Fibroblast of pulmonary artery (primary cell): ENCODE data around the gene NUPR1.

ENCODE experiments used
- DNase-seq: peaks from one replicate; pipeline ENCODE4 v3.0.0-alpha.2; 2010; ENCODE audit warnings: low read depth
- H3K4me3 ChIP-seq: replicated peaks from 2 replicates; pipeline ENCODE4 v1.5.1; 2011; ENCODE audit warnings: low read depth, mild to moderate bottlenecking, control low read depth, low read length, moderate library complexity
- CTCF ChIP-seq: IDR thresholded peaks from 2 replicates; pipeline ENCODE4 v1.5.1; 2011; ENCODE audit warnings: mild to moderate bottlenecking, control low read depth, low read length, inconsistent platforms; ENCODE audit errors: missing control alignments

The NUPR1 gene

GRCh38 chr16:28538733-28539596 is at the start of gene NUPR1:
Gene NUPR1 (minus strand): TSS chr16:28538974. CDS start chr16:28538907, 67 bp downstream.
- TF ChIP-seq CTCF: no peak
- peak within 1 kb of the TSS; percentile 78 for H3K4me3 ChIP-seq
- peak; percentile 99 for DNase-seq

GRCh38 chr16:28587386-28587785 is 48.6 kb upstream of the NUPR1 start:
- H3K4me3 ChIP-seq: no peak overlapping the region
- DNase-seq: no peak
- TF ChIP-seq CTCF: no peak

DNA sequence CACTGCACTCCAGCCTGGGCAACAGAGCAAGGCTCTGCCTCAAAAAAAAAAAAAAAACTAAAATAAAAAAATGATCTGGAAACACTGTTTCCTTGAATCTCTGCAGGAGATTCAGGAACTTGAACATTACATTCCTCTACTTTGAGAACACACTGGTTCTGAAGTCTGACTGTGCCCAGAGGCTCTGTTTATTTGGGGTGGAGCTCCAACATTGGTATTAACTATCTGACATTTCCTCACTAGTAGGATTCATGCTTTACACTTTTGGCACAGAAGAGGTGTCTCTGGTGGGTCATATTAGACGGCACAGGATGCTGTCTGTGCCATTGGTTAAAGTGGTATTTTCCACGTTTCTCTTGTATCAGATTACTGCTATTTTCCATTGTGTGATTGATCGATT is 47.7 kb upstream of the NUPR1 start:
- no peak for TF ChIP-seq CTCF
- H3K4me3 ChIP-seq: no peak overlapping the region
- no peak for DNase-seq

GRCh38 chr16:28585674-28586073 is 46.9 kb upstream of the NUPR1 start:
- no peak overlapping the region for H3K4me3 ChIP-seq
- DNase-seq: no peak
- TF ChIP-seq CTCF: no peak

DNA sequence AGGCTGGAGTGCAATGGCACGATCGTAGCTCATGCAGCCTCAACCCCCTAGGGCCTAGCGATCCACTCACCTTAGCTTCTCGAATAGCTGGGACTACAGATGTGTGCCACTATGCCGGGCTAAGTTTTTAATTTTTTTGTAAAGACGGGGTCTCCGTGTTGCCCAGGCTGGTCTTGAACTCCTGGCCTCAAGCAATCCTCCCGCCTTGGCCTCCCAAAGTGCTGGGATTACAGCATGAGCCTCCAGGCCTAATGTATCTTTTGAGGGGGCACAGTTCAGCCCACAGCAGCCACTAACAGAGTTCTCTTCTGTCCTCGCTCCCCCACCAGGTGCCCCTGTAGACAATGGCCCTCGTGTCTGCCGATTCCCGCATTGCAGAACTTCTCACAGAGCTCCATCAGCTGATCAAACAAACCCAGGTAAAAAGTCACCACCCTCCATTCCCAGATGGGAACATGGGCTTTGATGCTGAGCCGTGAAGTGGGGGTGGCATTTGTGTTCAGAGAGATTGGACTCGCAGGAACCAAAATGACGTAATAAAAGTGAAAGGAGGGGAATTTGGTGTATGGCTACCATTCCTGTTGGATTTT is 42.0 kb upstream of the NUPR1 start:
- H3K4me3 ChIP-seq: no peak overlapping the region
- no peak for DNase-seq
- TF ChIP-seq CTCF: no peak

- DNase-seq: no peak
- TF ChIP-seq CTCF: no peak
- H3K4me3 ChIP-seq: no peak overlapping the region
Measured at GRCh38 chr16:28575446-28576109, 36.8 kb upstream of the NUPR1 start.
